NB4 (cell line): Measurements from ENCODE around the gene TPTE2.

Experiments
- CTCF ChIP-seq: IDR thresholded peaks from one replicate; pipeline ENCODE4 v1.5.1; 2012; ENCODE audit warnings: low read depth, low read length
- MAX ChIP-seq: IDR thresholded peaks from 2 replicates; pipeline ENCODE4 v1.6.1; 2011; ENCODE audit warnings: low read depth, low read length
- MYC ChIP-seq: IDR thresholded peaks from 2 replicates; pipeline ENCODE4 v1.6.1; 2011; ENCODE audit warnings: low read depth, low read length
- POLR2A ChIP-seq: IDR thresholded peaks from 2 replicates; pipeline ENCODE4 v1.6.1; 2011; ENCODE audit warnings: mild to moderate bottlenecking; ENCODE audit not compliant: insufficient read length; ENCODE audit errors: extremely low read depth

- no peak for TF ChIP-seq CTCF
- TF ChIP-seq POLR2A, result no peak
- TF ChIP-seq MYC, result no peak
- no peak for TF ChIP-seq MAX
Measured at GRCh38 chr13:19596086-19596485, 34.8 kb upstream of the TPTE2 start.
